AG09319 (cell line): ENCODE measurements around the gene PRSS12.

Experiments used
- DNase-seq: peaks from one replicate; pipeline ENCODE4 v3.0.0-alpha.2; 2010; ENCODE audit warnings: low read depth; ENCODE audit errors: extremely low read depth
- TF ChIP-seq, protein P1 (sequence below): IDR thresholded peaks from 2 replicates; pipeline ENCODE4 v1.5.1; 2011; ENCODE audit warnings: low read depth, mild to moderate bottlenecking, inconsistent platforms, low read length, moderate library complexity

Gene PRSS12

GRCh38 chr4:118356111-118356510, 3.3 kb upstream of the PRSS12 start:
- TF ChIP-seq, protein P1, sequence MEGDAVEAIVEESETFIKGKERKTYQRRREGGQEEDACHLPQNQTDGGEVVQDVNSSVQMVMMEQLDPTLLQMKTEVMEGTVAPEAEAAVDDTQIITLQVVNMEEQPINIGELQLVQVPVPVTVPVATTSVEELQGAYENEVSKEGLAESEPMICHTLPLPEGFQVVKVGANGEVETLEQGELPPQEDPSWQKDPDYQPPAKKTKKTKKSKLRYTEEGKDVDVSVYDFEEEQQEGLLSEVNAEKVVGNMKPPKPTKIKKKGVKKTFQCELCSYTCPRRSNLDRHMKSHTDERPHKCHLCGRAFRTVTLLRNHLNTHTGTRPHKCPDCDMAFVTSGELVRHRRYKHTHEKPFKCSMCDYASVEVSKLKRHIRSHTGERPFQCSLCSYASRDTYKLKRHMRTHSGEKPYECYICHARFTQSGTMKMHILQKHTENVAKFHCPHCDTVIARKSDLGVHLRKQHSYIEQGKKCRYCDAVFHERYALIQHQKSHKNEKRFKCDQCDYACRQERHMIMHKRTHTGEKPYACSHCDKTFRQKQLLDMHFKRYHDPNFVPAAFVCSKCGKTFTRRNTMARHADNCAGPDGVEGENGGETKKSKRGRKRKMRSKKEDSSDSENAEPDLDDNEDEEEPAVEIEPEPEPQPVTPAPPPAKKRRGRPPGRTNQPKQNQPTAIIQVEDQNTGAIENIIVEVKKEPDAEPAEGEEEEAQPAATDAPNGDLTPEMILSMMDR, result no peak
- DNase-seq, result no peak

DNA sequence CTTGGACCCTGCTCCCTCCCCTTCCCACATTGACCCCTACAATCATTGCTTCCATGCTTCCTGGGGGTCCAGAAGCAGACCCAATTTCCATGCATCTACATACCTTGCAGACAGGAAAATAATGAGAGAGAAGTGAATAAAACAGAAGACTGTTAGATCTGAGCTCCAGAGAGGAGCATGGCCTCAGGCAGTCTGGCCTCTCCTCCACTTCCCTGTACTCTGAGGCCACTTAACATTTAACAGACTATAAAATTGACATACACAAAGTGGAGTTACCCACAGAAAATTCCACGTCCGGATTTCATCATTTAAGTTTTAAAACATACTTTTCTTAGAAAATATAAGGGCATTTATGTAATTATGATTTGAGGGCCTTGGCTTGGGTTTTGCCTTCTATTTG, 2.1 kb upstream of the PRSS12 start:
- TF ChIP-seq, protein P1, result no peak
- DNase-seq, result no peak

DNA sequence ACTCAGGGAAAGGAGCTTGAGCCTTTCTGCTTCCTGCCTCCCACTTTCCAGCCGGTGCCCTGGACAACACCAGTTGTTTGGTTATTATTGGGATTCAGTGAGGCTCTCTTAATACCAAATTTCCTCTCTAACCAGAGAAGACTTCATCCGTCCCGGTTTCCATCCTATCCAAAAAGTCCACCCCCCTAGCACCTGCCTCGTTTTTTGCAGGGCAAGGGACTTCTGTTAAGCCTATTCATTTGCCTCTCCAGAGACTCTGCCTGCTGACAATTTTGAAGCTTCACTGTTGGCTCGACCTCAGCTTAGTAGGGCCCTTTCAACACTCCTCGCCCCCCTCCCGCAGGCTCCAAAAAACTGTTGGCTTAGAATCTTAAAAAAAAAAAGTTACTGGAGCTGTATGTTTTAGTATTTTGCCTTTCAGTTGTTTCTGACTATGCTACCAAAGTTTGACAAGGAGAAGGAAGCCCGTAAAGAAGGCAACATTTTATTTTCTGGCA, 779 bp upstream of the PRSS12 start:
- DNase-seq, result no peak

DNA sequence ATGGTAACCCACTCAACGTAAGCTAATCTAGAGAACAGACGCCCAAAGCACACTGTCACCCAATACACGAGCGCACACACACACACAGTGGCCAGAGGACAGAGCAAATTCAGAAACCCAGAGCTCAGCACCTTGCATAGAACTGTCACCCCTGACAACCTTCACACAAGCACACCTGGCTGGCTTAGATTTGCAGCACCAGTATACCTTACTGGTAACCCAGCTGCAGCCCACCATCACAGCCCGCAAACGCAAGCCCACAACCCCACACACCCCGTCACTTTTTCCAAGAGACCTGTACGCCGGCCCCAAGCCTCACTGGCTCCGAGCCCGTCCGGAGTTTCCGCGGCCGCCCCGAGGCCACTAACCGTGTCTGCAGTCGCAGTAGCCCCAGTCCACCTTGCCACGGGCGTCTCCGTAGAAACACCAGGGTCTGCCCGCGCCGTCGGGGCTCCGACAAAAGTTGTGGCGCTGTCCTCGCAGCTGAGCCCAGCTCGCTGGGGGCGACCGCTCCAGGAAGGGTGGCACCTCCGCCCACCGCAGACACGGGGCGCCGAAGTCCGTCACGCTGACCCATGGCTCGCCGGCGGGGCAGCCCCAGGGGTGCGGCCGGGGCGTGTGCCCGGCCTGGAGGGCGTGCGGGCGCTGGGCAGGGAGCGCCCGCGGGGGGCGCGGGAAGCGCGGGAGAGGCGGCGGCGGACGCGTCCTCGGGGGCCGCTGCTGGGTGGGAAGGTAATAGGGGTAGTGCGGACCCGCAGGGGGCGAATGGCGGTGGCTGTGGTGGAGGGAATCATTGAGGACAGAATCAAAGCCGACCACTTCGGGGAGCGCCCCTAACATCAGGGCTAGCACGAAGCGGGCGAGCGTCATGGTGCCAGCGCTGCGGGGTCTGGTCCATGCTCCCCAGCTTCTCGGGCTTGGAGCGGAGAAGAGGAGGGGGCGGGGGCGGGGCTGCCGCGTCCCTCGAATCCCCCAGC, 664 bp downstream of the PRSS12 start:
- DNase-seq, result no peak
- TF ChIP-seq, protein P1, result no peak

More for the DNA sequence above, 779 bp upstream of the PRSS12 start:
- TF ChIP-seq, protein P1, result no peak

GRCh38 chr4:118350961-118351360, 1.8 kb downstream of the PRSS12 start:
- TF ChIP-seq, protein P1, result no peak
- no peak for DNase-seq

DNA sequence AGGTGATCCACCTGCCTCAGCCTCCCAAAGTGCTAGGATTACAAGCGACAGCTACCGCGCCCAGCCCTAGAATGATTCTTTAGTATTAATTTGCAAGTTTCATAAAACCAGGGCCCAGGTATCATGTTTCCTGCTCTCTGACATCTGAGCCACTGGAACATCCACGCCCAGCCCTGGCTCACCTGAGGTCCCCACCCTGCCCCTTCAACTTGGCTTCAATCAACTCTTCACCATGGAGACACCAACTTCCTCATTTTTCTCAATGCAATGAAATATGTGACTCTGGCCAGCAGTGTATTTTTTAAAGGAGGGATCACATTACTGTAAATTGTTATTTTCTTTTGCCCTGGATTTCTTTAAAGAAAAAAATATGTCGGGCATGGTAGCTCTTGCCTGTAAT, 3.9 kb downstream of the PRSS12 start:
- TF ChIP-seq, protein P1, result no peak

GRCh38 chr4:118346495-118346894, 6.3 kb downstream of the PRSS12 start:
- no peak for DNase-seq
- TF ChIP-seq, protein P1, result no peak

More for the DNA sequence above, 3.9 kb downstream of the PRSS12 start:
- no peak for DNase-seq
